CD4-positive, CD25-positive, alpha-beta regulatory T cell (primary cell): ENCODE results near the gene RGPD4. TPM values are rescaled to one million over a fixed set of nuclear protein-coding genes. Genes with fewer than 3 reads are reported as not detected.

Experiments
- ATAC-seq, 2 donors: fragments of 150-1000 bp; cut with Tn5 transposase; one replicate each; pipeline ENCODE4 v1.10.0; 2021; ENCODE audit warnings: low read depth in 2 of 2, moderate number of reproducible peaks in 2 of 2, moderate library complexity in 1 of 2
- DNase-seq, 3 donors: peaks; one replicate each; pipeline versions ENCODE4 v3.0.0 to v3.0.0-alpha.2; 2012 to 2022; ENCODE audit warnings: mixed read lengths in 1 of 3
- H3K27ac ChIP-seq: one replicate; pipeline ENCODE4 v1.7.0; 2013; ENCODE audit warnings: mild to moderate bottlenecking, low read length; ENCODE audit not compliant: insufficient read depth, poor library complexity, severe bottlenecking
- H3K27me3 ChIP-seq: one replicate; pipeline ENCODE4 v1.7.0; 2013; ENCODE audit warnings: low read length; ENCODE audit not compliant: control insufficient read depth, insufficient read depth
- H3K36me3 ChIP-seq: one replicate; pipeline ENCODE4 v1.7.0; 2013; ENCODE audit warnings: mild to moderate bottlenecking, low read length, moderate library complexity; ENCODE audit not compliant: control insufficient read depth, insufficient read depth
- H3K4me1 ChIP-seq: 2 replicates; pipeline ENCODE4 v1.7.0; 2013; ENCODE audit warnings: mild to moderate bottlenecking, low read length; ENCODE audit not compliant: insufficient read depth, control insufficient read depth, poor library complexity, severe bottlenecking
- H3K4me3 ChIP-seq: one replicate; pipeline ENCODE4 v1.7.0; 2013; ENCODE audit warnings: low read depth, mild to moderate bottlenecking, low read length, moderate library complexity
- H3K9me3 ChIP-seq, 2 experiments: 1 replicate in 1 of 2; 2 replicates in 1 of 2; pipeline ENCODE4 v1.7.0; 2013; ENCODE audit warnings: low read length in 2 of 2, mild to moderate bottlenecking in 1 of 2, moderate library complexity in 1 of 2; ENCODE audit not compliant: control insufficient read depth in 2 of 2
- H3K27ac Mint-ChIP-seq, 3 donors: one replicate each; pipeline ENCODE4 v1.8.0; 2020 to 2022; ENCODE audit warnings: mild to moderate bottlenecking in 3 of 3, mixed read lengths in 3 of 3, moderate library complexity in 2 of 3
- H3K27me3 Mint-ChIP-seq: one replicate; pipeline ENCODE4 v1.8.0; 2022; ENCODE audit warnings: mild to moderate bottlenecking, mixed read lengths
- H3K36me3 Mint-ChIP-seq: one replicate; pipeline ENCODE4 v1.8.0; 2020; ENCODE audit warnings: mixed read lengths
- H3K4me1 Mint-ChIP-seq, 4 donors: one replicate each; pipeline ENCODE4 v1.8.0; 2020 to 2022; ENCODE audit warnings: mixed read lengths in 4 of 4, mild to moderate bottlenecking in 1 of 4
- H3K4me3 Mint-ChIP-seq, 4 donors: one replicate each; pipeline ENCODE4 v1.8.0; 2020 to 2022; ENCODE audit warnings: mild to moderate bottlenecking in 4 of 4, mixed read lengths in 4 of 4, moderate library complexity in 3 of 4
- H3K9me3 Mint-ChIP-seq, 7 donors: one replicate each; pipeline ENCODE4 v1.8.0; 2020 to 2022; ENCODE audit warnings: mixed read lengths in 7 of 7, mild to moderate bottlenecking in 3 of 7, moderate library complexity in 2 of 7
- polyA plus RNA-seq, 4 donors: library from polyadenylated mRNA; unstranded; fragments of 300-500 nt; fragmentation: Illumina TruSeq; gene quantifications; one replicate each; pipeline ENCODE4 v1.2.3, GENCODE V29; 2021
- total RNA-seq: library from RNA; stranded (reverse); gene quantifications from one replicate; pipeline ENCODE4 v1.2.3, GENCODE V29; 2022

Gene RGPD4
- total and polyA plus RNA-seq, 5 donors from 2014 or later = not detected

DNA sequence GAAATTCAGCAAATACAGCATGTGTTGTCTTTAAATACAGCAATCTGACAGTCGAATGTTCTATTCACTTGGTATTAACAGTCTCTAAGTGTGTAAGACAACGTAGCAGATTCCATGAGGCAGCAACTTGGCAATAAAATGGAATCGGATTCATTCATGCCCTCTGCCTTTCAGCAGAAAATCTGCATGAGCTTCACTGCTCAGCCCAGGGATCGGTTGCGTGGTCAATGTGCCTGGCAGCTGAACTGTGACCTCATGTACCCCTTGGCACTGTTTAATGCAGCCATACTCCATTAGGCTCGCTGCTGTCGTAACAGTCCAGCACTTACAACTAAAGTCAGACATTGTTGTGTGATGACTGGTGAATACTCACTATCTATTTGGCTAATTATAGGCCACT lies 17.7 kb upstream of the RGPD4 start:
- H3K4me1 Mint-ChIP-seq = no peaks in the 10 kb centered on the region
- no peaks in the 10 kb centered on the region for H3K27me3 Mint-ChIP-seq
- H3K27ac Mint-ChIP-seq = no peak overlapping the region
- ATAC-seq (no peak), DNase-seq (no peak)
- no peak overlapping the region for H3K4me3 Mint-ChIP-seq
- H3K9me3 Mint-ChIP-seq = peaks cover 0 to under 1% (median 0%) of the 10 kb centered on the region in 7 donors
- no peaks in the 10 kb centered on the region for H3K36me3 Mint-ChIP-seq
- no peaks in the 10 kb centered on the region for H3K27me3 ChIP-seq
- no peaks in the 10 kb centered on the region for H3K4me1 ChIP-seq
- H3K9me3 ChIP-seq = no peaks in the 10 kb centered on the region
- H3K36me3 ChIP-seq = no peaks in the 10 kb centered on the region
- no peak overlapping the region for H3K4me3 ChIP-seq
- no peak overlapping the region for H3K27ac ChIP-seq

DNA sequence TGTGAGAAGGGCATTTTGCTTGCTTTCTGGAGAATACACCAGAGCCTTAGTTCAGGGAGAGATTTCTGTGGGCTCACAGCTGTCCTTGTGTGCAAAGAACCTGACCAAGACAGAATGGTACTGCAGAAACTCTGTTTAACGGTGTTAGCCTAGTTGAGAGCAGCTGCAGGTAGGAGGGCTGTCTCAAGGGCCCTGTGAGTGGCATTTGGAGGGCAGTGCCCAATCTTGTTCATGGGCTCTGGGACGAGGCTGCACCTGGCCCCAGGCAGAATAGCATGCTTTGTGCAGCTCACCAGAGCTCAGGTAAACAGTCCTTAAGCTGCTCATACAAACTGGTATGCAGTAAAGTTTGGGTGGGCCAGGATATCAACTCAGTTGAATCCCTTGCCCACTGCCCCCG lies 16.9 kb upstream of the RGPD4 start:
- Histone ChIP-seq H3K27ac (no peak overlapping the region), H3K36me3 (no peaks in the 10 kb centered on the region), H3K27me3 (no peaks in the 10 kb centered on the region), H3K4me1 (no peaks in the 10 kb centered on the region), H3K4me3 (no peak overlapping the region), H3K9me3 (no peaks in the 10 kb centered on the region)
- no peaks in the 10 kb centered on the region for H3K27me3 Mint-ChIP-seq
- no peaks in the 10 kb centered on the region for H3K4me1 Mint-ChIP-seq
- no peaks in the 10 kb centered on the region for H3K36me3 Mint-ChIP-seq
- ATAC-seq = no peak
- no peak overlapping the region for H3K4me3 Mint-ChIP-seq
- DNase-seq = no peak
- H3K9me3 Mint-ChIP-seq = no peaks in the 10 kb centered on the region
- no peak overlapping the region for H3K27ac Mint-ChIP-seq

GRCh38 chr2:107810734-107811133 lies 16.0 kb upstream of the RGPD4 start:
- Histone ChIP-seq H3K36me3 (no peaks in the 10 kb centered on the region), H3K27ac (no peak overlapping the region), H3K27me3 (no peaks in the 10 kb centered on the region), H3K4me3 (no peak overlapping the region), H3K9me3 (no peaks in the 10 kb centered on the region), H3K4me1 (no peaks in the 10 kb centered on the region)
- no peak overlapping the region for H3K4me3 Mint-ChIP-seq
- no peak overlapping the region for H3K27ac Mint-ChIP-seq
- peaks cover 0 to 5% (median 0%) of the 10 kb centered on the region in 7 donors for H3K9me3 Mint-ChIP-seq
- DNase-seq (no peak), ATAC-seq (no peak)
- H3K36me3 Mint-ChIP-seq = no peaks in the 10 kb centered on the region
- H3K27me3 Mint-ChIP-seq = no peaks in the 10 kb centered on the region
- no peaks in the 10 kb centered on the region for H3K4me1 Mint-ChIP-seq

DNA sequence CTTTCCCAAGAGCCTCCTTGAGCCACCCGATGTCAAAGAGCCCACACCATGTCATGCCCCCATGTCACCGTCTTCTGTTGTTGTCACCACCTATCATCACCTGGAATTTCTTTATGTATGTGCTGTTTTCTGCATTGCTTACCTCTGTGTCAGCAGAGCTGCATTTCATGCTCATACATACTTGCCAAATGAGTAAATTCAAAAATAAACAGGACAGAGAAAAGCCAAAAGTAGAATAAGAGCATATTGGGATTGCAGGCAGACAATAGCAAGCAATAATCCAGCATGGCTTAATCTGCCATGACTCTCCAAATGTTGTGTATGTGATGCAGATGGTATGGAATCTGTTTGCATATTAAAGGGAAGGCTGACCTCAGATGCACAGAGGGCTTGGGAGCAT lies 15.3 kb upstream of the RGPD4 start:
- Histone ChIP-seq H3K4me3 (no peak overlapping the region), H3K36me3 (no peaks in the 10 kb centered on the region), H3K27ac (no peak overlapping the region), H3K4me1 (no peaks in the 10 kb centered on the region), H3K27me3 (no peaks in the 10 kb centered on the region), H3K9me3 (no peaks in the 10 kb centered on the region)
- Mint-ChIP-seq H3K36me3 (no peaks in the 10 kb centered on the region), H3K4me3 (no peak overlapping the region), H3K4me1 (no peaks in the 10 kb centered on the region), H3K27ac (no peak overlapping the region), H3K9me3 (peaks cover 0 to 5% (median 0%) of the 10 kb centered on the region in 7 donors), H3K27me3 (no peaks in the 10 kb centered on the region)
- ATAC-seq = no peak
- no peak for DNase-seq

DNA sequence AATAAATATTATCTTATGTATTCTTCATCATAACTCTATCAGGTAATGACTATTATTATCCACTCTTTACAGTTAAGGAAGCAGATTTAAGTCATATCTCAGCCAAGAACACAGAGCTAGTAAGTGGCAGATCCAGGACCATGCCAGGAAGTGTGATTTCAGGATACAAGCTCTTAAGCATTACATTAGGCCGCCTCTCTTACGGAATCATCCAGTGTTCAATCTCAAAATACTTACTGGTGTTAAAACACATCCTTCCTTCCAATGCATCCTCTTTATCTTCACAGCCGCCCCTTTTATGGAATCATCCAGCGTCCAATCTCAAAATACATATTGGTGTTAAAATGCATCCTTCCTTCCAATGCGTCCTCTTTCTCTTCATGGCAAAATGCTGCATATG lies 14.7 kb upstream of the RGPD4 start:
- no peaks in the 10 kb centered on the region for H3K36me3 ChIP-seq
- H3K4me3 ChIP-seq = no peak overlapping the region
- H3K9me3 ChIP-seq = no peaks in the 10 kb centered on the region
- no peak for ATAC-seq
- H3K36me3 Mint-ChIP-seq = no peaks in the 10 kb centered on the region
- H3K27me3 Mint-ChIP-seq = no peaks in the 10 kb centered on the region
- no peaks in the 10 kb centered on the region for H3K4me1 ChIP-seq
- H3K4me1 Mint-ChIP-seq = no peaks in the 10 kb centered on the region
- DNase-seq = no peak
- H3K27ac ChIP-seq = no peak overlapping the region
- H3K9me3 Mint-ChIP-seq = peaks cover 0 to 5% (median 0%) of the 10 kb centered on the region in 7 donors
- H3K27me3 ChIP-seq = no peaks in the 10 kb centered on the region
- H3K27ac Mint-ChIP-seq = no peak overlapping the region
- no peak overlapping the region for H3K4me3 Mint-ChIP-seq

- no peaks in the 10 kb centered on the region for H3K36me3 Mint-ChIP-seq
- DNase-seq = no peak
- H3K9me3 Mint-ChIP-seq = peaks cover 0 to 5% (median 0%) of the 10 kb centered on the region in 7 donors
- Histone ChIP-seq H3K27me3 (no peaks in the 10 kb centered on the region), H3K36me3 (no peaks in the 10 kb centered on the region), H3K9me3 (no peaks in the 10 kb centered on the region), H3K27ac (no peak overlapping the region), H3K4me1 (no peaks in the 10 kb centered on the region), H3K4me3 (no peak overlapping the region)
- no peak overlapping the region for H3K4me3 Mint-ChIP-seq
- H3K27ac Mint-ChIP-seq = no peak overlapping the region
- H3K4me1 Mint-ChIP-seq = no peaks in the 10 kb centered on the region
- no peak for ATAC-seq
- H3K27me3 Mint-ChIP-seq = no peaks in the 10 kb centered on the region
Measured at GRCh38 chr2:107817378-107817777, 9.3 kb upstream of the RGPD4 start.

DNA sequence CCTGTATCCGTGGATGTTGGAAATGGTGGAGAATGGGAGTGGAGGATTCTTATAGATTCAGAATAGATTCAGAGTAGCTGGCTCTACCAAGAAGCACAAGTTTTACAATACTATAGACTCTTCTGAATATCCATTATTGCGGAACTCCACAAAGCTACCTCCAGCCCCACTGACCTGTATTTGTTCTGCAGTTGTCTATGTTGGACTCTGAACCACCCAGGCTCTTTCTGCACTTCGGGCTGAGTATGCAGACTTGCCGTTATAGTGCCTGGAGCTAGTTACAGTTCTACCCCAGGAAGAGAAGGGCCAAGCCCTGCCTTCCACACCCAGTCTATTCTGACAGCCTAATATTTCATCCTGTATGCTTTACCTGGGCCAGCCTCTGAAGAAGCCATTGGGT lies 4.4 kb upstream of the RGPD4 start:
- Histone ChIP-seq H3K36me3 (no peaks in the 10 kb centered on the region), H3K9me3 (no peaks in the 10 kb centered on the region), H3K27ac (no peak overlapping the region), H3K4me3 (no peak overlapping the region), H3K27me3 (no peaks in the 10 kb centered on the region), H3K4me1 (no peaks in the 10 kb centered on the region)
- no peak overlapping the region for H3K27ac Mint-ChIP-seq
- H3K27me3 Mint-ChIP-seq = no peaks in the 10 kb centered on the region
- peaks cover 0 to 1% (median 0%) of the 10 kb centered on the region in 7 donors for H3K9me3 Mint-ChIP-seq
- no peak for DNase-seq
- no peak for ATAC-seq
- H3K4me3 Mint-ChIP-seq = no peak overlapping the region
- H3K4me1 Mint-ChIP-seq = no peaks in the 10 kb centered on the region
- H3K36me3 Mint-ChIP-seq = no peaks in the 10 kb centered on the region

DNA sequence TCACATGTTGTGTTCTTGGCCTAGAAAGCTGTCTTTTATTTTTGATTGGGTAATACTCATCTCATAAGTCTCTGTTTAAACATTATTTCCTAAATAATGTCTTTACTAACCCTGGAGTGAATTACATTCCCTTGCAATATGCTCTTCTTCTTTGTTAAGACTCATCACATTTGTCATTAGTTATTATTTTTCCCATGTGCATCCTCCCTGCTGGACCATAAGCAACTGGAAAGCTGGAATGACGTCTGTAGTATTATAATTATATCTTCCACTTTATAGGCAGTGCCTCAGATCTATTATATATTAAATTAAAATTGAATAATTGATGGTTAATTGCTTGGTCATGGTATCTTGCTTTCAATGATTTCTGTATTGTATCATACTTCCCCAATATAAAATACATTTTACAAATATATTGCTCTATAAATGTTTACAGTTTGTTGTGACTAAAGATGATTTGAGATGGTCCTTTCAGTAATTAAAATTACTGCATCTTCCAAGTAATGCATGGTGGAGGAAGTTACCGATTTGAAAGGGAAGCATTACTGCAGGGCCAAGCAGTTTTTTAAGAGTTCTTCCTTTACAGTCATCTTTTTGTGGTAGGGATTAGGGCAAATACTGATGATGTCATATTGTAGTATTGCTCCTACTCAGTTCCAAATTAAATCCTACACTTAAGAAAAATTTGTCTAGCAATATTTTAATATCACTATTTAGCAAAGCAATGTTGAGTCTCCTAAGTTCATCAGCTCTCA lies 2.1 kb upstream of the RGPD4 start:
- Histone ChIP-seq H3K9me3 (no peaks in the 10 kb centered on the region), H3K27me3 (no peaks in the 10 kb centered on the region), H3K4me1 (no peaks in the 10 kb centered on the region), H3K36me3 (no peaks in the 10 kb centered on the region), H3K27ac (no peak overlapping the region), H3K4me3 (no peak overlapping the region)
- ATAC-seq (no peak), DNase-seq (no peak)
- Mint-ChIP-seq H3K4me1 (no peaks in the 10 kb centered on the region), H3K4me3 (no peak overlapping the region), H3K27me3 (no peaks in the 10 kb centered on the region), H3K27ac (no peak overlapping the region), H3K9me3 (no peaks in the 10 kb centered on the region), H3K36me3 (no peaks in the 10 kb centered on the region)
